HG03039 (cell line): Measurements from ENCODE around the gene S100A5.
A peak's percentile ranks its signal among the peaks of the same experiment; 100 is the strongest.

Experiments used
- ATAC-seq: cut with Tn5 transposase; IDR thresholded peaks from one replicate; pipeline ENCODE4 v1.9.1; 2021; ENCODE audit warnings: mild to moderate bottlenecking, moderate library complexity; ENCODE audit not compliant: unreplicated experiment

Gene S100A5

DNA sequence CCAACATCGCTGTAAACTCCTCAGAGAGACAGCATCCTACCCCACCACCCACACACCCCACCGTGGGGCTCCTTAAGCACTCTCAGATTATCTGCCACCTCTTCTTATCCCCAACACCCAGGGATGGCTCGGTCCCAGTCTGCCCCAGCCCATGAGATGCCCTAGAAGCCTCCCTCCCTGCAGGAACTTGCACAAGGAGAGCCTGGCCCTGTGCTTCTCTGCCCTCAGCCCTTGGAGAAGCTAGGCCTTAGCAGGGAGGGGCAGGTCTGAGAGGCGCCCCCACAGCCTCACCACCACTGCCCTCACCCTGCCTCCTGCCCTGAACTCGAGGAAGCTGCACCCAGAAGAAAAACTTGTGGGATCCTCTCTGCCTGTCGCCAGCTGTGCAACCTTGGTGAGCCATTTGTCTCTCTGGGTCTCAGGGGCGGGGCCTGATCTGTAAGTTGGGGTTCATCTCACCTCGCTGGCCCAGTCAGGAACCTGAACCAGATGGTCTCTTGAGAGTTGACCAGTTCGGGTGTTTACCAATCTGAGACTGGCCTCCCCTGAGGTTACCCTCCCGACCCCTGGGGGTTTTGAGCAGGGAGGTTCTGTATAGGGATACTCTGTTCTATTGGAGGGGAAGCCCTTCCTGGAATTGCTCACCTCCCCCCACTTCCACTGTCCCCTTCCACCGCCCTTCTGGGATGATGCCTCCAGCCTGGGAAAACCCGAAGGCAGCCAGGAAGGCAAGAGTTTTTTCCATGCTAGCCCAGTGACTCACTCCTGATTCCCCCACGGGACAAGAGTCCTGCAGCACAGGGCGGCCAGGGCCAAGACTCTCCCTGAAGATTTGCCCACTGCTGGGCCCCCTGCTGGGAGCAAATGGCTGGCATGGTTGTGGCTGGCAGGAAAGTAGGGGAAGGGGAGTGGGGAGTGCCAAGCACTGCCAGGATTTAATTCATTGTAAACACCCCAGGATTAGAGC, 8.3 kb upstream of the S100A5 start, which contains the start of gene S100A3:
TSS of gene S100A3 (minus strand) at position 537 of the 967 bp plus-strand sequence. CDS start 773 bp downstream, outside the sequence.
- no peak for ATAC-seq

- ATAC-seq: no peak
Measured at GRCh38 chr1:153547560-153548551, 7.1 kb upstream of the S100A5 start.

GRCh38 chr1:153546796-153547559, 6.2 kb upstream of the S100A5 start:
- no peak for ATAC-seq

DNA sequence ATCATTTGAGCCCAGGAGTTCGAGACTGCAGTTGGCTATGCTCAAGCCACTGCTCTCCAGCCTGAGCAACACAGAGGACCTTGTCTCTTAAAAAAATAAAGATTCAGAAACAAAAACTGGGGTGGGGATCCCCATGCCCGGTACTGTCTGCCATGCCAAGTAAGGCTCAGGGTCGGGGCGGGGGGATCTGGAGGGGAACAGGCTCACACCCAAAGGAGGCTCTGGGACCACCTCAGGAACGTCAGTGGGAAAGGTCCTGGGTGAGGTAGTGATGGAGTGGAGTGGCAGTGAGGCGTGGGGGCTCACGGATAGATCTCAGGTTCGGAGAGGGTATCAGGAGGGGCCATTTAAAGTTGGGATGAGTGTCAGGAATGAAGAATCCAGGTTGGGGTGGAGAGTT, 5.6 kb upstream of the S100A5 start:
- ATAC-seq: no peak

- ATAC-seq: peak; percentile 44
Measured at GRCh38 chr1:153545067-153546055, 4.6 kb upstream of the S100A5 start, which contains the start of gene S100A4. Gene S100A4 (minus strand): TSS chr1:153545806. CDS start chr1:153544794, 1,012 bp downstream.

DNA sequence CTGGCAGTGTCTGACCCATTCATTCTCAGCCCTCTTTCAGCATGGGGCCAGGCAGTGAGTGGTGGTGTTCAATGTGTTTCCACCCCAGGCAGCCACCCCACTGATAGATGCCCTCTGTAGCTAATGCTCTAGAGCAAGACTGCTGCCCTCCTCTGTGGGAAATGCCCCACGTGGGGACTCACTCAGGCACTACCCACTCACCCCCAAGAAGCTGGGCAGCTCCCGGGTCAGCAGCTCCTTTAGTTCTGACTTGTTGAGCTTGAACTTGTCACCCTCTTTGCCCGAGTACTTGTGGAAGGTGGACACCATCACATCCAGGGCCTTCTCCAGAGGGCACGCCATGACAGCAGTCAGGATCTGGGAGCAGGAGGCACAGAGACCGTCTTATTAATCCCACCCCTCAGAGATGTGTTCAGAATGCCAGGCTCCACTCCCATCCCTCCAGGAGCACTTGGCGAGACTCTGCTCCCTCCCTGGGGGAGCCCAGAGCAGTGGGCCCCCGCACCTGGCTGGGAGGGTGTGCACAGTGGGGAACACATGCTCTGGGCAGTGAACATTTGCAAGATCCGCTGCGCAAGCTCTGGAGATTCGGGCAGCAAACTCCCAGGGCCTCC, 3.8 kb upstream of the S100A5 start:
- ATAC-seq: no peak

DNA sequence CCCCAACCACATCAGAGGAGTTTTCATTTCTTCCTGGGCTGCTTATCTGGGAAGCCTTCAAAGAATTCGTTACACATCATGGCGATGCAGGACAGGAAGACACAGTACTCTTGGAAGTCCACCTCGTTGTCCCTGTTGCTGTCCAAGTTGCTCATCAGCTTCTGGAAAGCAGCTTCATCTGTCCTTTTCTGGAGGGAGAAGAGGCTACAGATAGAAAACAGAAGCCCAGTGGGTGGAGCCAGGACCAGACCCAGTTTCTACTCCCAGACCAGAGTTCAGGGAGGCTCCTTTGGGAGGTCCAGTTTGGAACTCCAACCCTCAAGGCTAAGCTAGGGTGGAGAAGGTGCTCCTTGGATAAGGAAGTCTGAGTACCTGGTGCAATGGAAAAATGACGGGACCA, 3.0 kb upstream of the S100A5 start:
- ATAC-seq: no peak

DNA sequence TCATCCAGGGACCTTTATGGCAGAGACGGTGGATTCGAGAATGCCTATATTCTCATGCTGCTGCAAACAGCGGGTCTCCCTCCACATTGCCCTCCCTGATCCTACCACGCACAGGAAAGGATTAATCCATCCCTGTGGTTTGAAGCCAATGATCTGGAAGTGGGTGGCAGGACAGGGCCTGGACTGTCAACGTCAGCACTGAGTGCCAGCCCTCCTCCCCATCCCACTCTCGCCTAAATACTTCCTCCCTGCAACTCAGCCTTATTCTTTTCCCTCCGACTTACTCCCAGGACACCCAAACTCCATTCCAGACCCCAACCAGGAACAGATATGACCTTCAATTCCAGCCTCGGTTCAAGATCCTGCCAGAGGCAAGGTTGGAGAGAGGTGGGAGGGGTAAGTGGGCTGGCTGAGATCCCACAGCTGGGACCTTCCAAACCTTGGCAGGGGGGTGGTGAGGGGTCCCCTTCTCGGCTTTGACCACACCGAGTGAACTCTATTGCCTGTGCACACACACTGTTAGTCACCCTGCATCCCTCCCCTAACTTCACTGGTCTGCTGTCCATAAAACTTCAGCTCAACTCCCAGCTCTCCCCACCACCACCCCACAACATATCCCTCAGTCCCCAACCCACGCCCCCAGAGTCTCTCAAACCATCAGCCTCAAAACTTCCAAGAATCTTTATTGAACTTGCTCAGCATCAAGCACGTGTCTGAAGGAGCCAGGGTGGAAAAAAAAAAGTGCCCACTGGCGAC, 2.4 kb upstream of the S100A5 start:
- no peak for ATAC-seq

DNA sequence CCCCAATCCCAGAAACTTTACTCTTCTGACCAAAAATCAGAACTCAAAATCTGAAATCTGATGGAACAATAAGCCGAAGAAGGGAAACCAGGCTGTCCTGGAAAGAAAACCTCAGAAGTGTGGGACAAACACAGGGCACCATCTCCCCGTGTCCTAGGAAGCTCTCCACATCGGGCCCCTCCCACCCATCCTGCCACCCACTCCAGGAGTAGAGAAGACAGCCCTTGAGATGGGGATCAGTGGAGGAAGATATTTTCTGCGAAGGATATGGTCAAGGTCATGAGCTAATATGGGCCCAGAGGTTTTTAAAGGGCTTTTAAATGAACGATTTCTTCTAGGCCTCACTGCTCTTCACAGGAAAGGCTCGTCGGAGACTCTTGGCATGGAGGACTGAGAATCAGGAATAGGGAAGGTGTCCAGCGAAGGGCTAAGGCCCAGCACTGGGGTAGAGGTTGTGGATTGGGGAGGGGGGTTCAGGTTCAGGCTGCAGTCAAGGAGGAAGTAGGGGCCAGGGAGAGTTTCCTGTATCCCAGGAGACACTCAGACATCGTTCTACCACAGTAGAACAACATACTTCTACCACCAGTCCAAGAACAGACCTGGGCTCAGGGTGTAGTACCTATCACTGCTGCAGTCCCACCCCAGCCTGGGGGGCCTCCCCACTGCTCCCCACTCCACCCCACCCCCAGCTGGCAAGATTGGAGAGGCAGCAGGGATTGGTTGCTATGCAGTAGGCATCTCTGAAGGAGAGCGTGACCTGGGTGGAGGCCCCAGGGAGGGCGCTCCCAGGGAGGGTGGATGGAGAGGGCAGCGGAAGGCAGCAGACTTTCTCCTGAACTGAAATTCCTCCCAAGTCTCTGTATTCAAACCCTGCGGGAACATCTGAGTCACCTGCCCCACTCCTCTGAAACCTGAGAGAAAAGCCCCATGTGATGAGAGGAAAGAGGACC, 1.2 kb upstream of the S100A5 start:
- no peak for ATAC-seq

DNA sequence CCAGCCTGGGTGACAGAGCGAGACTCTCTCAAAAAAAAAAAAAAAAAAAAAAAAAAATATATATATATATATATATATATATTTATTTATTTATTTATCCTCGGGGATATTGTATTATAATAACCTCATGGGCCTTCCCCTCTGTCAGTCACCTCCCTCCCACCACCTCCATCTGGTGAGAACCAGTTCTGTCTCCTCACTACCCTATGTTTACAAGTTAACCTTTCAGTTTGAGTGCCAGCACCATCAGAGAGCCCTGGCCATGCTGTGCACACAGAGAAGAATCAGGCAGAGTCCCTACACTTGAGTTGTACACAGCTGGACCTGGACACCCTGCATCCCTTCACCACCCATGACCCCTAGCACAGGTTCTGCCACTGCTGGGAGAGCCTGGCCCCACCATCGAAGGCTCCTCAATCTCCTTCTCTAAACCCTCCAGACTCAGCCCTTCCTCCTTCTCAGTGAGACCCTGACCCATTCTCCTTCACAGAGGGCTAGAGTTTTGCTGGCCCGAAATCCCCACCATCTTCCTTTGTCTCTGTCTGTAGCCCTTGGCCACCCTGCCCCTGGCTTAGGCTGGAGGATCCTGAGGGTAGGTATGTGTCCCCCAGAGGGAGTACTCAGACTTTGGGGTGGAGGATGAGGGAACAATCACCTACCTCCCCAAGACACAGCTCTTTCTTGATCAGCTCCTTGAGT, 1.2 kb downstream of the S100A5 start:
- no peak for ATAC-seq

GRCh38 chr1:153538315-153538821, 2.4 kb downstream of the S100A5 start:
- ATAC-seq: no peak

- no peak for ATAC-seq
Measured at GRCh38 chr1:153537376-153537730, 3.4 kb downstream of the S100A5 start.

GRCh38 chr1:153536671-153537375, 3.9 kb downstream of the S100A5 start:
- no peak for ATAC-seq

DNA sequence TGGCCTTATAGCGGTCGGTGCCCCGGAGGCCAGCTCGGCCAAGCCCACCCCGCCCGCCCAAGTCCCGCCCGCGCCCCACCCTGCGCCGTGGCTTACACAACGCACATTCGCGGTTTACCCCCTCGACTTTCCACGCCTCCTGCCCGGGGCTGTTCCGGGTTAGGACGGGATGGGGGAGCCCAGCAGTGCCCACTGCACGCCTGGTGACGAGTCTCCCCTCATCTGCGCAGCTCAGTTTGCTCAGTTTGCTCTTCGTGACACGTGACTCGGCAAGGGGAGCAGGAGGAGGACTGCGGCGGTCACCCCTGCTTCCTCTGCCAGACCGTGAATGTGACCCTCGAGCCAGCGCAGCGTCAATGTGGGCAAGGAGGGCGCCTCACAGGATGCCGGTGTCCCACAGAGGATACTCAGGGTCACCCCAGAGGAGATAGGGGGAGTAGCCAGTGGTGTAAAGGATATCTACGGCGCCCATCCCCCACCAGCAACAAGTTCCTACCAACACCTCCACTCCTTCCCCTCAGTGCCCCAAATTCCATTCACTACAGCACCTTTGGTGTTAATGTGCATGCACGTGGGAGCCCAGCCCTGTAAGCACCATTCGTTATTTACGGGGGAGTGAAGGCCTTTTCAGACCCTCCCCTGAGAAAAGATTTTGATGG, 4.6 kb downstream of the S100A5 start:
- no peak for ATAC-seq
